GM19351 (cell line): ENCODE measurements around the gene IFT74.

Source experiments
- ATAC-seq: cut with Tn5 transposase; IDR thresholded peaks from one replicate; pipeline ENCODE4 v1.9.1; 2021; ENCODE audit warnings: mild to moderate bottlenecking, moderate library complexity; ENCODE audit not compliant: unreplicated experiment

The IFT74 gene

DNA sequence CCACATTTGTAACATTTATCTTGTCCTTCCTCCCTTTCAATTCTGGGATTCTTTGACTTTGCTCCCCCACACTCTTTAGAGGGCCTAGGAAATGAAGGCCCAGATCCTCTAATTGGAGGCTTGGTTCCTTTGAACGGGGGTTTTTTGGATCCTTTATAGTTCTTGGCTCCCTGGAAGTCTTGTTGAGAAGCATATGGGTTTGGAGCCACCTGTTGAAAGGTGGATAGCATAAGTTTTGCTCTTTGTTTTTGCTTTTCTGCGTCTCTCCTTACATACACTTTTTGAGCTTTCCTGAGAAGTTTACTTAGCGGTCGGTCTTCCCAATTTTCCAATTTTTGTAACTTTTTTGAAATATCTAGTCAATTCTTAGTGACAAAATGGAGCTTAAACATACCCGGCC is 17.8 kb downstream of the IFT74 start:
- ATAC-seq = no peak

DNA sequence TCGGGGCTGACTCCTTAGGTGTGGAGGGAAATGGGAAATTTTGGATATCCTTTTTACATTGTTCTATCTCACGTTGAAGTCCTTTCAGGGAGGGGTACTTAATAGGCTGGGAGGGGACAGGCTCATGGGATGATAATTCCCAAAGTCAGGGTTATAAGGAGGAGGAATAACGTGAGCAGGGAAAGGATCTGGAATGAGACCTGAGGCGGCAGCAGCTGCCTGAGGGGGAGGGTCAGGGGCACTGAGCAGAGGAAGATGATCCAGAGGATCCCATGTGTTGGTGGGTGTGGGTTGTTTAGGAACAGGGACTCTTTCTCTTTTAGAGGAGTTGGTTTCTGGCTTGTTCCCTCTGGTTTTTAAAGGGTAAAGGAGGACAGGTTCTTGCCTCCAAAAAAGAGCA is 18.7 kb downstream of the IFT74 start:
- ATAC-seq = no peak

DNA sequence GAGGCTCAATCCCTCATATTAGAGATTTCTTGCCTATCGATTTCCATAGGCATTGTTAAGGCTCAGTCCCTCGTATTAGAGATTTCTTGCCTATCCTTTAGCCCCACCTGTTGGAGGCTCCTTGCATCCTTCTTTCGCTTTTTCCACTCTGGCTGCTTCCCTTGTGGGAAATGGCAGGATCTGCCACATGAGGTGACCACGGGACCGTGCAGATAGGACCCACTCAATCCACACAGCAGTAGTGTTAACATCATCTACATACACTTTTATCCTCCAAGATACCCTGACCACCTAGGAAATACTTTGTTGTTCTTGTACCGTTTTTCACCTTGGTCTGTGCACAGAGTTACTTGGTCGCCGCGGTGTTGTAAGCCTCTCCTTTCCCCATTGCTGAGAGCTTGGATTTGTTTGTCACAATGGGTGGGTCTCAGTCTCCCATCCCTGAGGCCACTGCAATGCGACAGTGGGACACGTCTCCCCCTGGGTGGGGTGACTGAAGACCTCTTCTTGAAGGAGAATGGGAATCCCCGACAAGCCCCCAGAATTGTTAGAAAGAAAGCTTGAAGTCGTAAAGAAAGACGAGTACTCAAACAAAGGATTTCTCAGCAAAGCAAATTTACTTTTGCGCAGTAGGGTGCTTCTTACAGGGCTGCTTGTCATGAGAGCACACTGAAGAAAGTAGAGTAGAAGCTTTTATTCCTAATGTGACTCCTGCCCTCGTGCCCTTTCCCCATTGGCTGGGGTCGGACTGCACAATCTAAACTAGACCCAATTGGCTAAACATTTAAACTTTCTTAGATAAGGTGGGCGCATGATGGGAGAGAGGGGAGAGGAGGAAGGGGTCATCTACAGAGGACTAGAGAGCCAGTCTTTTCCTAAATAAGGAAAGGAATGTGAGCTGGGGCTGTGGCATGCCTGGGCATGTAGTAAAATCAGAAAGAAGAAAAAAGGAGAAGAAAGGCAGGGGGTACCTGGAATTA is 19.8 kb downstream of the IFT74 start:
- no peak for ATAC-seq

DNA sequence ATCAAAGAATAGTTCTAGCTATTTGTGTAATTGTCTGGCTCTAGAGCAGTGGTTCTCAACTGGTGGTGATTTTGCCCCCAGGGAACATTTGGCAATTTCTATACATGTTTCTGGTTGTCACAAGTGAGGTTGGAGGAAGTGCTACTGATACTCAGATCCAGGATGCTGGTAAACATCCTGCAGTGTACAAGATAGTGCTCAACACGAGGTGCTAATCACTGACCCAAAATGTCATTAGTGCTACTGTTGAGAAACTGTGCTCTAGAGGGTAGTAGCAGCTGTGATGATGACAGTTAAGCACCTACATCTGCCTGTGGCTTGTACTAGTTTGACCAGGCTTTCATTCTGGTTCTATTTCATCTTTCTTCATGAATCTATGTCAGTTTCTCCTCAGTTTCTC is 27.1 kb downstream of the IFT74 start:
- ATAC-seq = peak; percentile 77

DNA sequence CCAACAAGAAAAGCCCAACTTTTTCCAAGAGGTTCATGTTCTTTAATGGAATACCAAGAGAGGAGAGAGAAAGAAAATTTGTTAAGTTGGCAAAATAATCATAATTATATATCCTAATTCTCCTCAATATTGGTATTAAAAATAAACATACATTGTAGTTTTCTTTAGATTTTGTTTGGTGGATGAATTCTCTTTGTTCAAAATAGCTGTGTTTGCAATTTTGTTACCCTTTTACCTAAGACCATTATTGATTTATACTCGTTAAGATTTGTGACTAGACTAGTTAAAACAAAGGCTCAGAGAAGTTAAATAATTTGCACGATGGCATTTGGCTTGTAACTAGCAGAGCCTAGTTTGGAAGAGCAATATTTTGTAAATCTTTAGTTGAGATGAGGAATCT is 39.6 kb downstream of the IFT74 start:
- ATAC-seq = no peak

DNA sequence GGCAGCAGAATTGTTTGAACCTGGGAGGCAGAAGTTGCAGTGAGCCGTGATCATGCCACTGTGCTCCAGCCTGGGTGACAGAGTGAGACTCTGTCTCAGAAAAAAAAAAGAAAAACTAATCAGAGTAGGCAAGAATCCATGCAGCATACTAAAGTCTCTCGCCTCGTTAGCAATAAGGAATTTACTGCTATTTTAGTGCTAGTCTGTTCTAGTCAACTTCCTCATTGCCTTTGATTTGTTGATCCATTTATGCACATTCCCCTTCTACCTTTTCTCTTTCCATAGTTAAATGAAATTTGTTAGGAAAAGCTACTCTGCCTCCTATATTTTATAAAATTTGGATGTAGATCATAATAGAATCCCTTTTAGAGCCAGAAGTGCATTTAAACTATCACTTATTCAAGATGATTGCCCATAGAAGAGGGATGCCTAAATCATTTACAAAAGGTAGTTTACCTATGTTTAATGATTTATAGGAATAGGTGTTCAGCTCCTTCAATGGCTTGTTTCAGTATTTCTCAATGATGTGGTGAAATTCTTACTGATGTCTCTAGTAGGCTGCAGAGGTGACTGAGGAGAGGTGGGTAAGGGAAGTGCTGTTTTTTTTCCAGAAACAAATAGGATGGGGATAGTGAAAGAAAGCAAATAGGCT is 47.3 kb downstream of the IFT74 start:
- ATAC-seq = no peak

DNA sequence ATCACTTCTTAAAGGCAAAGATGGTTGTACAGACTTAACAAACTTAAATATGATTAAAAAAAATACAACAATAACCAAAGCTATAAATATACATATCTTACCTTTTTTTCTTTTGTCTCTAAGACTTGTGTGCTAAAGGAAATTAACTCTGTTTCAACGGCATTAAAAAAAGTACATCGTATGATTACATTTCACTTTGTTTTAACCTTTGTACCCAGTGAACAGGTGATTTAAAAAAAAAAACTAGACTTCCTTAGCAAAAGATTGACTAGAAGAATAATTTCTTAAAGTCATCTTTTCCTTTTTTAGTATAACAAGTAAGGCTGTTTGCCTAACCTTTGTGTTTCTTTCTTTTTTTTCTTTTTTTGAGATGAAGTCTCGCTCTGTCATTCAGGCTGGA is 49.3 kb downstream of the IFT74 start, which contains the start of gene LRRC19:
Gene LRRC19, minus strand, starts transcription at position 182 of the 400 bp plus-strand sequence. CDS start 5,978 bp downstream, outside the sequence.
- ATAC-seq = no peak

DNA sequence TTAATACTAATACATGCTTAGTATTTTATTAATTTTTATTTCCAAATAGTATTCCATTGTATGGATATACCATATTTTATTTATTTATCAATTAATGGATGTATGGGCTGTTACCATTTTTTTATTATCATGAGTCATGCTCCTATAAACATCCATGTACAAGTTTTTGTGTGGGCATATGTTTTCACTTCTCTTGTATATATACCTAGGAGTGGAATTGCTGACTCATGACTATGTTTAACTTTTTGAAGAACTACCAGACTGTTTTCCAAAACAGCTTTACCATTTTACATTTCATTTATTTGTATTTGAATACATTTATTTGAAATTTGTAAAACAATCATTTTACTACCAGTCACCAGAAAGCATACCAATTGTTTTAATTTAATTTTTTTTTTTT is 63.4 kb downstream of the IFT74 start:
- no peak for ATAC-seq

DNA sequence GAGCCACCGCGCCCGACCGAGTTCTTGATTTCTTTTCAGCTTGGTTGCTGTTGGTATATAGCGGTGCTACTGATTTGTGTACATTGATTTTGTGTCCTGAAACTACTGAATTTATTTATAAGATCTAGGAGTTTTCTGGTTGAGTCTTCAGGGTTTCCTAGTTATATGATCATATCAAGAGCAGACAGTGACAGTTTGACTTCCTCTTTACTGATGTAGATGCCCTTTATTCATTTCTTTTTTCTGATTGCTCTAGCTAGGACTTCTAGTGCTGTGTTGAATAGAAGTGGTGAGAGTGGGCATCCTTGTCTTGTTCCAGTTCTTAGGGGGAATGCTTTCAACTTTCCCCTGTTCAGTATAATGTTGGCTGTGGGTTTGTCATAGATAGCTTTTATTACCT is 66.7 kb downstream of the IFT74 start:
- ATAC-seq = no peak

DNA sequence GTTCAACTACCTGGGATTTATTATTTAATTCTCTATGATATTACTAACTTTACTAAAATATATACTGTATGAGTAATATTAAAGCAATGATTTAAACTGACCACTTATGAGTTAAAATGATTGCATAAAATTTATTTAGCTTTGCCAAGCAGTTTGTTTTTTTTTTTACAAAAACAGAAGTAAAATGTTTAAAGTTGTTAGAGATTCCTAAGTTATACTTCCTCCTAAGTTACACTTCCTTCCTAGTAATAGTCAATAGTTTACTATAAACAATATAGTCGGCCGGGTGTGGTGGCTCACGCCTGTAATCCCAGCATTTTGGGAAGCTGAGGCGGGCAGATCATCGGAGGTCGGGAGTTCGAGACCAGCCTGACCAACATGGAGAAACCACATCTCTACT is 73.0 kb downstream of the IFT74 start:
- ATAC-seq = no peak

DNA sequence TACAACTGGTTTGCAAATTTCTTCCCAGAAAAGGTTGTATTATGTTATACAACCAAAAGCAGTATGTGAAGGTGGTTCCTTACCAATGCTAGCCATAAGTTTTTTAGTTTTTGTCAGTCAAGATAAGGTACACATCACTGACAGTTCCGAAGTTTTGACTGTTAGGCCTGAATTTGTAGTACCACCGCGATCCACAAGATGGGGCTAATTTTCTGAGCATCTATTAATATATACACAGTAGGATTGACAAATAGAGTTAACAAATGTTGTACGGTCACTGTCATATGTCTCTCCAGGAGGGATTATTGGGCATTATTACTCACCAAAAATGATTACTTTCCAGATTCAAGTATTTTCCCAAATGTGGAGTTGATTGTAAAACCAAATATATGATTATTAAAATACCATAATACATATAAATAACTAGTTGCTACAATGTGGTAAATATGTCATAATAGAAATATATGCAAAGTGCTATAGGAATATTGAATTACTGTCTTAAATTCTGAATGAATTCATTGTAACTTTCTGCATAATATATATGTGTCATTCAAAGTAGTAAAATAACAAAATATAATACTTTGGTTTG is 77.7 kb downstream of the IFT74 start:
- peak; percentile 87 for ATAC-seq

DNA sequence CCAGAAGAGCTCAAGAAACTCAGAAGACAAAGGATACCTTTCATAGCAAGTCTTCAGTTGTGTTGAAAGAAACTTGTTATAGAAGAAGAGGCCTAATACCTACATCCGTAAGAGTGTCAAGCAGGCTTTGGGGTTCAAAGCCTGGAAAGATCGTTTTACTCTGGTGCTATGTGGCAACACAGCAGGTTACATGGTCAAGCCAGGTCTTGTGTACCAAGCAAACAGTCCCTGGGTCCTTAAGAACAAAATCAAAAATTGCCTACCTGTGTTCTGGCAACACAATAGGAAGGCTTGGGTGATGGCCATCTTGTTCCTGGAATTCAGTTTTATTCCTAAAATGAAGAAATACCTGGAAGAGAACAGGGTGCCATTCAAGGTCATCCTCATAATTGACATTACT is 81.3 kb downstream of the IFT74 start:
- ATAC-seq = no peak

DNA sequence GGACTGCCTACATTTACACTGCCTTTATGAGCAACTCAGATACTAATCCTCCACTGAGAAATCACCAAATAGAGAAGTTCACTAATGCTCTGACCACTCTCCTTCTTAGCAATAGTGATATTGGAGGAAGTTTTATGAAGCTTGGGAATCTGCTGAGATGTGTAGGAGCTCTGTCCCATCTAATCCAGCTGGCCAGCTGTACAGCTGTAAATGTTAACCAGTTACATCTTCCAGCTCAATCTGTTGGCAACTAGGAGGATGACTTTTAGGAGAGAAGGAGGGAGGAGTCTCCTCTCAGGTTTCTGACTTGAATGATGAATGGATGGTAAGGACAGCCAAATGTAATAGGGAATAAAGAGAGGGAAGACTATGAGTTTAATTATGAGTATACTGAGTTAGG is 85.5 kb downstream of the IFT74 start:
- no peak for ATAC-seq

DNA sequence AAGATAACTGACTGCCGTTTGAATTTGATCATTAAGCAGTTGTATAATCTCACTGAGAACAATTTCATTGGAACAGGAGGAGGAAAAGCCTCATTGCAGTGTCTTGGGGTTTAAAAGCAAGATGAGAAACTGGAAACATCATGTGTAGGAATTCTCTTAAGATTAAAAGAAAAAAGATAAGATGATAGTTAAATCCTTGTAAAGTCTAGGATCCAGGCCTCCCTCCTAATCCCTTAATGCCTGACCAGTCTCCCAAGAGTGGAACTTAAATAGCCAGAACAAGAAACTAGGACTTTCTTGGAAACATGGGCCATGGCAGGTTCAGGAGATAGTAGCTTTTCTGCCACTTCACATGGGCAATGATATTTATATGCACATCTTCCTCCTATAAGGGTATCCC is 86.3 kb downstream of the IFT74 start:
- ATAC-seq = no peak

DNA sequence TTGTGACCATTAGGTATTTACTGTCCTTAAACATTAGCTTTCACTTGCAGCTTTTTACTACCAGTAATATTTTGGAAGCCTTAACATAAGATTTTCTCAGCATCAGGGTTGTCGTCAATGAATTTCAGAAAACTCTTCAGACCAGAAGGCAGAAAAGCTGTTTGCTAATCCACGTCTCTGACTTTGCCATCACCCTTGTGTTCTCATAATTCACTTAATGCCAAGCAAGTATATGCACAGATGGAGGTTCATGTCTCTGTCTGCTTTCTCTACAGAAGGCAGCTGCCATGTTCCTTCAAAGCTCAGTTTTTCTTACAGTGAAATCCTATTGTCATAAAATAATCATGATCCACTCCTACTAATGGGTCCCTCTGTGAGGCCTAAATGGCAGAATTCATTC is 87.0 kb downstream of the IFT74 start:
- ATAC-seq = no peak

DNA sequence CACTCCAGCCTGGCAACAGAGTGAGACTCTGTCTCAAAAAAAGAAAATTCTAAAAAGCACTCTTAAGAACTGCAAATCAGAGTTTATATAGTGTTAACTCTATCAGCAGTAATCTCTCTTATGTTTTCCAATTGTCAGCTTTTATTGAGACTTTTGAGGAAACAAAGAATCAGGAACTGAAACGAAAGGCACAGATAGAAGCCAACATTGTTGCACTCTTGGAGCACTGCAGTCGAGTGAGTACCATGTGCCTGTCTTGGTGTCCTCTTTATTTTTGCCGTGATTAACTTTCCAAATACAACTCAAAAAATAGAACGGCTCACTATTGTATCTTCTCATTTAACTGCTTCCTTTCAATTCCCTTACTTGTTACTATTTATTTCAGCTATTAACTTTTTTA is 90.9 kb downstream of the IFT74 start:
- no peak for ATAC-seq

DNA sequence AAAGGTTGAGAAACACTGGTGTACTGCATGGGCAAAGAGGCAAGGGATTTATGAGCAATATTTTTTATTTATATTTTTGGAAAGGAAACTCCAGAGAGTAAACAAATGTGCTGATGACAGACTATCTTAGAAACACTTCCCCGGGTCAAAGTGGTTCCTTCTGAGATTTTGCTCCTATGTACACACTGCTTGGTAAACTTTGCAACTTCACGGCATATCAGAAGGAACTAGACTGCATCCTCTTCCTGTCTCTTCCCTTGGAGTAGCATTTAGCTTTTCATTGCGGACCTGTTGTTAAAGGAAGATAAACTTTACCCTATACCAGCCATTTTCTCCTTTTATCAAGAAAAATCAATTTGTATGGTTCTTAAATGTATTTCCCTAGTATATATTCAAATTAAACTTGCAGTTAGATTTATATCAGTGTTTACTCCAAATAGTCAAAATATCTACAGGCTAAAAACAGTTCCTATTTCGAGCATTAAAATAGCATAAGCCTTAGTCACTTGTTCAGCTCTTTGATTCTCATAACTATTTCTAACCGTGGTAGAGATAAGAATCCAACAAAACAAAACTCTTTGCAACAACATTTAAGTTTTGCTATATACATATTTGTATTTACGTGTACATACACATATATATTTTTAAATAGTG is 97.3 kb downstream of the IFT74 start:
- no peak for ATAC-seq

DNA sequence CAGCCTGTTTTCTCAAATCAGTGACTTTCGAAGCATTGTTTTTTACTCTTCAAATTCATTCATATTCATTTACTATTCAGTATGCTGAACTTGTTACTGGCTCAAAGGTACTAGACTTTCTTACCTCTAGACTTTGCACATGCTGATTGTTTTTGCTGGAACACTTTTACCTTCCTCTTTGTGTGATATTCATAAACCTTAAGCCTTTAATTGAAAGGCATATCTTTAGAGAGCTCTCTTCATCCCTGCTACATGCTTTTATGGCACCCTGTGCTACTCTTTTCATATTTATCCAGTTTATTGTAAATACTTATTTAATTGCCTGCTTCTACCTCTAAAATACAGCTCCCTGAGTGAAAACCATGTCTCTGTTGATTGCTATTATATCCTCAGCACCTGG is 97.9 kb downstream of the IFT74 start:
- no peak for ATAC-seq

DNA sequence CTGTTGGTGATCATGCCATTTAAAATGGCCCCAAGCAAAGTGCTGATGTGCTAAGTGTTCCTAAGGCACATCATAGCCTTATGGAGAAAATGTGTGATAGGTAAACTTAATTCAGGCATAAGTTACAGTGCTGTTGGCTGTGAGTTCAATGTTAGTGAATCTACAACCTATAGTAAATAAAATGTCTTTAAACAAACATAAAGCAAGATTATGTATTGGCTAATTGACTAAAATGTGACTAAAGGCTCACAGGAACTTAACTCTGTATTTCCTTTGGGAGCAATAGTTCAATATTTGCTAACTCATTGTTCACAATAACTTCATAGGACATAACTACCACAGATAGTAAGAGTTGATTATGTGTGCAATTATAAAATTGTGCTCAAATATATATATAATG is 98.6 kb downstream of the IFT74 start:
- ATAC-seq = no peak

DNA sequence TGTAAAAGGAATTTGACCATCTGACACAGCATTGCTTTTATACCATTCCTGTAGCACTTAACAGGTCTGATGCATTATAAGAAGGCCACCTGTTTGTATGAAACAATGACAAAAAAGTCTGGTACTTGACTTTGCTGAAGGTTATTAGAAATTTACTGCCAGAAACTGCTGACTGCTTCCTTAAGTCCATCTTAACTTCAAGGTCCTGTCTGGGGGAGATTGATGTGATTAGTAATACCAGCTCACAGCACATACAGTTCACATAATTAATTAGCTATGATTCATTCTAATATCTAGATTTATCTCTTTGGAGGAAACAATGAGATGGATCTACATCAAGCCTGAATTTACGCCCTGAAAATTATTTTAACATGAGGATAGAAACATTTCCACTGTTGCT is 103.2 kb downstream of the IFT74 start:
- ATAC-seq = no peak

DNA sequence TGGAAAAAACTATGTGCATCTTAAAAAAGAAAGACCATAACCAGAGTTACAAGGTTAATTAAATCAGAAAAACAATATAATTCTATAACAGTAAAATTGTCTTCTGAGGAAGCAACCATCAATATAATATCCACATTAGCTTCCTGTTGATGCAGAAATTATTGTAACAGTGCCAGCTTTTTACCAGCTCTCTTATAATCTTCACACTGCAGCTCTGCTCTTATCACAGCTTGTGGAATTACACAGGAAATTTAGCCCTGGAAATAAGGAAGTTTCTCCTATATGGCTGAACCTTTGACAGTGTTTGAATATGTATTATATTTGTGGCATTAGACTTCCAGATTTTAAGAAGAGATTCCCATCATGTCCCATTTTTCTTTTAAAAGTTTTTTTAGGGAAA is 103.7 kb downstream of the IFT74 start:
- no peak for ATAC-seq
